Activated naive CD4-positive, alpha-beta T cell treated with anti-CD3 and anti-CD28 coated beads, Interleukin-2, amount 10 ng/mL, durations not matched to agents 7 days and 5 days (primary cell): ENCODE results near the gene TMPRSS11F.

ENCODE experiments used
- CTCF ChIA-PET: fragments of 350-600 bp; sonication (Branson Sonifier 250); formaldehyde crosslinking; loops from one replicate; lab custom pipeline; 2021; ENCODE audit warnings: antibody characterized with exemption; lab: Charles Lee
- DNase-seq: peaks from one replicate; pipeline ENCODE4 v3.0.0-alpha.2; 2020
- H3K27ac Mint-ChIP-seq: one replicate; pipeline ENCODE4 v1.8.0; 2021; ENCODE audit warnings: mild to moderate bottlenecking, moderate library complexity, mixed read lengths
- H3K27me3 Mint-ChIP-seq: one replicate; pipeline ENCODE4 v1.8.0; 2021; ENCODE audit warnings: mild to moderate bottlenecking, mixed read lengths
- H3K36me3 Mint-ChIP-seq: one replicate; pipeline ENCODE4 v1.8.0; 2021; ENCODE audit warnings: mixed read lengths
- H3K4me1 Mint-ChIP-seq: one replicate; pipeline ENCODE4 v1.8.0; 2021; ENCODE audit warnings: mixed read lengths
- H3K4me3 Mint-ChIP-seq: one replicate; pipeline ENCODE4 v1.8.0; 2021; ENCODE audit warnings: mild to moderate bottlenecking, moderate library complexity, mixed read lengths
- H3K9me3 Mint-ChIP-seq: one replicate; pipeline ENCODE4 v1.8.0; 2021; ENCODE audit warnings: mixed read lengths

The TMPRSS11F gene

GRCh38 chr4:68021185-68021584, 108.5 kb downstream of the TMPRSS11F start:
- Mint-ChIP-seq H3K27me3 (no peaks in the 10 kb centered on the region), H3K4me3 (no peak overlapping the region), H3K4me1 (no peaks in the 10 kb centered on the region), H3K9me3 (no peaks in the 10 kb centered on the region), H3K36me3 (no peaks in the 10 kb centered on the region), H3K27ac (no peak overlapping the region)
- no peak for DNase-seq
- CTCF ChIA-PET, result interaction anchor here (1.0 kb wide), 1 partner anchor 36 kb away, joined by 3 read pairs; no protein-coding TSS in a partner anchor

GRCh38 chr4:68011684-68012083, 118.0 kb downstream of the TMPRSS11F start:
- CTCF ChIA-PET, result no interaction called here
- no peak for DNase-seq
- H3K4me1 Mint-ChIP-seq, result no peaks in the 10 kb centered on the region
- no peak overlapping the region for H3K27ac Mint-ChIP-seq
- H3K4me3 Mint-ChIP-seq, result no peak overlapping the region
- no peaks in the 10 kb centered on the region for H3K36me3 Mint-ChIP-seq
- H3K9me3 Mint-ChIP-seq, result no peaks in the 10 kb centered on the region
- no peaks in the 10 kb centered on the region for H3K27me3 Mint-ChIP-seq
